K562 (cell line): ENCODE results near the gene SFXN2. TPM values are rescaled to one million over a fixed set of nuclear protein-coding genes. Genes with fewer than 3 reads are reported as not detected.

Source experiments
- BCOR ChIP-seq: fragments of 450-650 bp; IDR thresholded peaks from 2 replicates; pipeline ENCODE4 v1.6.1; 2016
- ESRRB ChIP-seq: fragments of 250-450 bp; sonication (Bioruptor Pico); IDR thresholded peaks from 2 replicates; pipeline ENCODE4 v1.5.0; 2020; ENCODE audit warnings: mild to moderate bottlenecking, moderate library complexity, borderline replicate concordance
- NCOA2 ChIP-seq, 2 experiments: fragments of 450-650 bp; IDR thresholded peaks; 2 replicates each; pipeline ENCODE4 v1.6.1; 2018; ENCODE audit warnings: mild to moderate bottlenecking in 2 of 2, moderate library complexity in 1 of 2; ENCODE audit not compliant: partially characterized antibody in 2 of 2
- NKRF ChIP-seq: fragments of 450-650 bp; IDR thresholded peaks from 2 replicates; pipeline ENCODE4 v1.6.1; 2016; ENCODE audit warnings: borderline replicate concordance
- NONO ChIP-seq, 2 experiments: fragments of 200-400 bp in 1 of 2; fragments of 450-650 bp in 1 of 2; formaldehyde crosslinking in 1 of 2; IDR thresholded peaks; 2 replicates each; pipeline ENCODE4 v1.6.1; 2017; ENCODE audit warnings: low read depth in 2 of 2, mild to moderate bottlenecking in 2 of 2, moderate library complexity in 2 of 2, low read length in 1 of 2
- POLR2AphosphoS5 ChIP-seq: IDR thresholded peaks from 2 replicates; pipeline ENCODE4 v1.6.1; 2011; ENCODE audit warnings: mild to moderate bottlenecking, low read depth, low read length, moderate library complexity; ENCODE audit not compliant: control insufficient read depth, insufficient read depth
- RBBP5 ChIP-seq: fragments of 200-600 bp; sonication (generic); IDR thresholded peaks from 2 replicates; pipeline ENCODE4 v1.6.1; 2012; ENCODE audit warnings: borderline replicate concordance, mild to moderate bottlenecking, low read length, control low read depth, inconsistent platforms; ENCODE audit not compliant: insufficient read depth, poor library complexity, severe bottlenecking
- TAF1 ChIP-seq: IDR thresholded peaks from 2 replicates; pipeline ENCODE4 v1.6.1; 2011; ENCODE audit warnings: mild to moderate bottlenecking, low read length, moderate library complexity; ENCODE audit not compliant: insufficient read depth, control insufficient read depth, severe bottlenecking; ENCODE audit errors: extremely low read depth
- TAF15 ChIP-seq: fragments of 200-400 bp; formaldehyde crosslinking; IDR thresholded peaks from 2 replicates; pipeline ENCODE4 v1.6.1; 2017; ENCODE audit warnings: mild to moderate bottlenecking, low read depth, low read length, moderate library complexity
- ZNF174 ChIP-seq: fragments of 250-450 bp; sonication (Bioruptor Pico); IDR thresholded peaks from 2 replicates; pipeline ENCODE4 v1.4.0; 2020; ENCODE audit warnings: mild to moderate bottlenecking
- ZNF212 ChIP-seq: fragments of 450-650 bp; formaldehyde crosslinking; IDR thresholded peaks from 2 replicates; pipeline ENCODE4 v1.4.0; 2020; ENCODE audit warnings: mild to moderate bottlenecking
- ZNF280B ChIP-seq: fragments of 250-450 bp; sonication (Bioruptor Pico); IDR thresholded peaks from 2 replicates; pipeline ENCODE4 v1.5.1; 2021; ENCODE audit warnings: mild to moderate bottlenecking
- ZNF384 ChIP-seq: IDR thresholded peaks from 2 replicates; pipeline ENCODE4 v1.6.1; 2012; ENCODE audit warnings: low read depth, low read length, improper control_type of control experiment
- ZNF778 ChIP-seq: fragments of 450-650 bp; formaldehyde crosslinking; IDR thresholded peaks from 2 replicates; pipeline ENCODE4 v1.4.0; 2020; ENCODE audit warnings: mild to moderate bottlenecking, moderate library complexity
- polyA plus RNA-seq, 8 experiments: library from polyadenylated mRNA; depleted of rRNA in 4 of 8; stranded (reverse) in 5 of 8; unstranded in 3 of 8; fragments of >200 nt; fragmentation: Nextera tagmentation in 2 of 8; fragmentation: Illumina TruSeq in 1 of 8; extraction: Ambion mirVana in 2 of 8; extraction: Trizol in 1 of 8; gene quantifications; 2 replicates each; pipeline versions ENCODE4 v1.2.1 to v1.2.3, GENCODE V29; 2011 to 2014; ENCODE audit warnings: inconsistent platforms in 1 of 8, missing spikeins in 1 of 8
- total RNA-seq, 7 experiments: library from RNA; depleted of rRNA in 6 of 7; stranded (reverse); fragments of >200 nt in 6 of 7; fragmentation: Illumina TruSeq in 2 of 7; extraction: Trizol in 2 of 7; gene quantifications; 2 replicates each; pipeline versions ENCODE4 v1.2.1 to v1.2.3, GENCODE V29; 2011 to 2021; ENCODE audit warnings: low replicate concordance in 1 of 7
- TF ChIP-seq, protein P1 (sequence below): sonication (generic); formaldehyde crosslinking; IDR thresholded peaks from 2 replicates; pipeline ENCODE4 v1.8.0; 2022; ENCODE audit warnings: mild to moderate bottlenecking, missing genetic modification reagents
- TF ChIP-seq, protein P2 (sequence below): sonication (generic); formaldehyde crosslinking; IDR thresholded peaks from 2 replicates; pipeline ENCODE4 v1.8.1; 2023; ENCODE audit warnings: mild to moderate bottlenecking, missing genetic modification reagents
- TF ChIP-seq, protein P3 (sequence below), 2 experiments: IDR thresholded peaks; 2 replicates each; pipeline ENCODE4 v1.6.1; 2012; ENCODE audit warnings: improper control_type of control experiment in 2 of 2, low read depth in 2 of 2, low read length in 2 of 2, borderline replicate concordance in 1 of 2

SFXN2 gene
- total and polyA plus RNA-seq, 9 of the 15 experiments (the other 6 are each of a cell fraction or from before 2014, with no cell fraction given), result 7.3 to 23.8 (median 15.7) TPM

DNA sequence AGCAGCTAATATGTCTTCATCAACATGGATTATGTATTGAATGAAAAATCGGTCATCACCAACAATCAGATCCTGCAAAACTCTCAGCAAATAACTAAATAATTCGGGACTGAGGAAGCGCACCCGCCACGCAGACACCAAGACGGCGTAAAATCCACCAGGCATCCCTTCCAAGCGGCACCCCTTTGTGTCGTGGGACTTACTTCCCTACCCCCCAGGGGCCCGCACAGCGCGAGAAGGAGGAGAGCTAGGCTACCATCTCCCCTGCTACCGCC, 960 bp upstream of the SFXN2 start (continued):
- no peak for TF ChIP-seq NONO (IDR thresholded peaks at IDR 0.05; ENCODE audit: low read depth in 2 of 2, low read length in 1 of 2)
- TF ChIP-seq ESRRB, result no peak
- no peak for TF ChIP-seq NCOA2 (IDR thresholded peaks at IDR 0.05; ENCODE audit: partially characterized antibody in 2 of 2)
- no peak for TF ChIP-seq ZNF212 (CRISPR knock-in tag)
- TF ChIP-seq NKRF, result no peak
- no peak for TF ChIP-seq ZNF174 (CRISPR knock-in tag)
- no peak for TF ChIP-seq TAF15
- no peak for TF ChIP-seq ZNF778 (CRISPR knock-in tag)
- 0 out of 2 replicates have a peak, but pooled peaks have one; percentile 12 for TF ChIP-seq POLR2AphosphoS5
- no peak for TF ChIP-seq ZNF280B (CRISPR knock-in tag)
- TF ChIP-seq RBBP5, result no peak
- TF ChIP-seq, protein P1, sequence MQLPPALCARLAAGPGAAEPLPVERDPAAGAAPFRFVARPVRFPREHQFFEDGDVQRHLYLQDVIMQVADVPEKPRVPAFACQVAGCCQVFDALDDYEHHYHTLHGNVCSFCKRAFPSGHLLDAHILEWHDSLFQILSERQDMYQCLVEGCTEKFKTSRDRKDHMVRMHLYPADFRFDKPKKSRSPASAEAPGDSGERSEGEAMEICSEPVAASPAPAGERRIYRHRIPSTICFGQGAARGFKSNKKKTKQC (CRISPR knock-in tag), result no peak
- peak; percentile 48 for TF ChIP-seq TAF1
- TF ChIP-seq ZNF384, result no peak
- TF ChIP-seq, protein P2, sequence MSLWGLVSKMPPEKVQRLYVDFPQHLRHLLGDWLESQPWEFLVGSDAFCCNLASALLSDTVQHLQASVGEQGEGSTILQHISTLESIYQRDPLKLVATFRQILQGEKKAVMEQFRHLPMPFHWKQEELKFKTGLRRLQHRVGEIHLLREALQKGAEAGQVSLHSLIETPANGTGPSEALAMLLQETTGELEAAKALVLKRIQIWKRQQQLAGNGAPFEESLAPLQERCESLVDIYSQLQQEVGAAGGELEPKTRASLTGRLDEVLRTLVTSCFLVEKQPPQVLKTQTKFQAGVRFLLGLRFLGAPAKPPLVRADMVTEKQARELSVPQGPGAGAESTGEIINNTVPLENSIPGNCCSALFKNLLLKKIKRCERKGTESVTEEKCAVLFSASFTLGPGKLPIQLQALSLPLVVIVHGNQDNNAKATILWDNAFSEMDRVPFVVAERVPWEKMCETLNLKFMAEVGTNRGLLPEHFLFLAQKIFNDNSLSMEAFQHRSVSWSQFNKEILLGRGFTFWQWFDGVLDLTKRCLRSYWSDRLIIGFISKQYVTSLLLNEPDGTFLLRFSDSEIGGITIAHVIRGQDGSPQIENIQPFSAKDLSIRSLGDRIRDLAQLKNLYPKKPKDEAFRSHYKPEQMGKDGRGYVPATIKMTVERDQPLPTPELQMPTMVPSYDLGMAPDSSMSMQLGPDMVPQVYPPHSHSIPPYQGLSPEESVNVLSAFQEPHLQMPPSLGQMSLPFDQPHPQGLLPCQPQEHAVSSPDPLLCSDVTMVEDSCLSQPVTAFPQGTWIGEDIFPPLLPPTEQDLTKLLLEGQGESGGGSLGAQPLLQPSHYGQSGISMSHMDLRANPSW (CRISPR knock-in tag), result no peak
- TF ChIP-seq, protein P3, sequence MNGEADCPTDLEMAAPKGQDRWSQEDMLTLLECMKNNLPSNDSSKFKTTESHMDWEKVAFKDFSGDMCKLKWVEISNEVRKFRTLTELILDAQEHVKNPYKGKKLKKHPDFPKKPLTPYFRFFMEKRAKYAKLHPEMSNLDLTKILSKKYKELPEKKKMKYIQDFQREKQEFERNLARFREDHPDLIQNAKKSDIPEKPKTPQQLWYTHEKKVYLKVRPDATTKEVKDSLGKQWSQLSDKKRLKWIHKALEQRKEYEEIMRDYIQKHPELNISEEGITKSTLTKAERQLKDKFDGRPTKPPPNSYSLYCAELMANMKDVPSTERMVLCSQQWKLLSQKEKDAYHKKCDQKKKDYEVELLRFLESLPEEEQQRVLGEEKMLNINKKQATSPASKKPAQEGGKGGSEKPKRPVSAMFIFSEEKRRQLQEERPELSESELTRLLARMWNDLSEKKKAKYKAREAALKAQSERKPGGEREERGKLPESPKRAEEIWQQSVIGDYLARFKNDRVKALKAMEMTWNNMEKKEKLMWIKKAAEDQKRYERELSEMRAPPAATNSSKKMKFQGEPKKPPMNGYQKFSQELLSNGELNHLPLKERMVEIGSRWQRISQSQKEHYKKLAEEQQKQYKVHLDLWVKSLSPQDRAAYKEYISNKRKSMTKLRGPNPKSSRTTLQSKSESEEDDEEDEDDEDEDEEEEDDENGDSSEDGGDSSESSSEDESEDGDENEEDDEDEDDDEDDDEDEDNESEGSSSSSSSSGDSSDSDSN (IDR thresholded peaks at IDR 0.05; ENCODE audit: borderline replicate concordance in 1 of 2, low read depth in 2 of 2, low read length in 2 of 2), result peak in 1 of 2 experiments; percentile 42; a peak in 1 of 4 replicates
- no peak for TF ChIP-seq BCOR
